Neuronal stem cell (in vitro differentiated cells): ENCODE data around the gene UBE4B.
A peak's percentile ranks its signal among the peaks of the same experiment; 100 is the strongest.

Source experiments
- DNase-seq: peaks from one replicate; pipeline ENCODE4 v3.0.0-alpha.2; 2013; ENCODE audit warnings: low spot score
- H2AFZ ChIP-seq: one replicate; pipeline ENCODE4 v1.6.1; 2013; ENCODE audit warnings: mild to moderate bottlenecking, low read length, inconsistent platforms
- H2AK5ac ChIP-seq: 2 replicates; pipeline ENCODE4 v1.6.1; 2013; ENCODE audit warnings: low read depth, mild to moderate bottlenecking, inconsistent platforms, low read length, moderate library complexity, mixed read lengths
- H2BK120ac ChIP-seq: 2 replicates; pipeline ENCODE4 v1.6.1; 2013; ENCODE audit warnings: low read depth, mild to moderate bottlenecking, inconsistent platforms, low read length, moderate library complexity, mixed read lengths
- H2BK12ac ChIP-seq: one replicate; pipeline ENCODE4 v1.6.1; 2013; ENCODE audit warnings: low read length, inconsistent platforms
- H2BK15ac ChIP-seq: 2 replicates; pipeline ENCODE4 v1.6.1; 2013; ENCODE audit warnings: mild to moderate bottlenecking, low read length, inconsistent platforms, mixed read lengths
- H2BK5ac ChIP-seq: one replicate; pipeline ENCODE4 v1.6.1; 2013; ENCODE audit warnings: inconsistent platforms, mild to moderate bottlenecking, low read length, moderate library complexity
- H3K14ac ChIP-seq: one replicate; pipeline ENCODE4 v1.6.1; 2013; ENCODE audit warnings: low read length, inconsistent platforms
- H3K18ac ChIP-seq: 2 replicates; pipeline ENCODE4 v1.6.1; 2013; ENCODE audit warnings: low read length, inconsistent platforms
- H3K23ac ChIP-seq: 2 replicates; pipeline ENCODE4 v1.6.1; 2013; ENCODE audit warnings: low read depth, mild to moderate bottlenecking, mixed read lengths, low read length, inconsistent platforms; ENCODE audit not compliant: poor library complexity
- H3K27ac ChIP-seq: replicated peaks from 3 replicates; pipeline ENCODE4 v1.5.1; 2013; ENCODE audit warnings: low read length, inconsistent platforms
- H3K27me3 ChIP-seq, 3 experiments: 2 replicates each; pipeline ENCODE4 v1.6.1; 2013; ENCODE audit warnings: low read length in 3 of 3, mild to moderate bottlenecking in 2 of 3, inconsistent platforms in 1 of 3, low read depth in 1 of 3, mixed read lengths in 1 of 3, moderate library complexity in 1 of 3; ENCODE audit not compliant: control insufficient read depth in 3 of 3, insufficient read depth in 3 of 3
- H3K36me3 ChIP-seq, 2 donors: replicated peaks in 1 of 2; 2 replicates each; pipeline ENCODE4 v1.6.1; 2013; ENCODE audit warnings: low read length in 2 of 2; ENCODE audit not compliant: control insufficient read depth in 2 of 2, insufficient read depth in 2 of 2
- H3K4ac ChIP-seq: 2 replicates; pipeline ENCODE4 v1.6.1; 2013; ENCODE audit warnings: inconsistent platforms, mild to moderate bottlenecking, low read length, moderate library complexity
- H3K4me1 ChIP-seq, 2 donors: 1 replicate in 1 of 2; 2 replicates in 1 of 2; pipeline ENCODE4 v1.6.1; 2013; ENCODE audit warnings: low read length in 2 of 2, low read depth in 1 of 2; ENCODE audit not compliant: control insufficient read depth in 2 of 2, insufficient read depth in 1 of 2
- H3K4me2 ChIP-seq: one replicate; pipeline ENCODE4 v1.6.1; 2013; ENCODE audit warnings: mild to moderate bottlenecking, low read length, inconsistent platforms; ENCODE audit not compliant: insufficient read depth, poor library complexity, severe bottlenecking
- H3K4me3 ChIP-seq, 2 donors: 2 replicates each; pipeline ENCODE4 v1.5.1; 2013; ENCODE audit warnings: low read length in 2 of 2, mild to moderate bottlenecking in 2 of 2, inconsistent platforms in 1 of 2, moderate library complexity in 1 of 2
- H3K79me1 ChIP-seq: one replicate; pipeline ENCODE4 v1.6.1; 2013; ENCODE audit warnings: low read depth, mild to moderate bottlenecking, inconsistent platforms, low read length, moderate library complexity
- H3K9ac ChIP-seq: one replicate; pipeline ENCODE4 v1.6.1; 2013; ENCODE audit warnings: mild to moderate bottlenecking, low read depth, low read length, inconsistent platforms; ENCODE audit not compliant: poor library complexity
- H3K9me3 ChIP-seq, 2 donors: replicated peaks in 1 of 2; 2 replicates each; pipeline versions ENCODE3 to v1.6.1; 2013; ENCODE audit warnings: low read length in 2 of 2, mild to moderate bottlenecking in 2 of 2, inconsistent platforms in 1 of 2, low read depth in 1 of 2, mixed read lengths in 1 of 2, moderate library complexity in 1 of 2; ENCODE audit not compliant: control insufficient read depth in 2 of 2, insufficient read depth in 1 of 2
- H4K8ac ChIP-seq: one replicate; pipeline ENCODE4 v1.6.1; 2013; ENCODE audit warnings: low read depth, mild to moderate bottlenecking, inconsistent platforms, low read length, moderate library complexity
- H4K91ac ChIP-seq: one replicate; pipeline ENCODE4 v1.6.1; 2013; ENCODE audit warnings: low read length, low read depth, mild to moderate bottlenecking, inconsistent platforms; ENCODE audit not compliant: poor library complexity
- WGBS, 2 donors: extraction: QIAGEN DNeasy Blood & Tissue Kit; methylation state at CpG; one replicate each; pipeline ENCODE4 v1.1.7; 2013; ENCODE audit warnings: missing lambda C conversion rate in 2 of 2, mixed read lengths in 1 of 2; ENCODE audit not compliant: insufficient read length in 2 of 2, insufficient replicate concordance in 1 of 2; ENCODE audit errors: extremely low coverage in 2 of 2; 5-methylcytosine and 5-hydroxymethylcytosine counted together

The UBE4B gene

GRCh38 chr1:10057796-10058195, 25.0 kb downstream of the UBE4B start:
- H3K9ac ChIP-seq, result no peak overlapping the region
- no peak overlapping the region for H2BK15ac ChIP-seq
- no peak overlapping the region for H3K14ac ChIP-seq
- H3K23ac ChIP-seq, result no peak overlapping the region
- no peak overlapping the region for H2AK5ac ChIP-seq
- H3K4me1 ChIP-seq, result peaks cover 0 to 7% of the 10 kb centered on the region in 2 donors
- no peak overlapping the region for H3K4me3 ChIP-seq
- no peak overlapping the region for H4K8ac ChIP-seq
- no peak overlapping the region for H2AFZ ChIP-seq
- H3K9me3 ChIP-seq, result no peaks in the 10 kb centered on the region
- no peak overlapping the region for H3K18ac ChIP-seq
- peaks cover 3% of the 10 kb centered on the region for H3K79me1 ChIP-seq
- no peak overlapping the region for H3K4me2 ChIP-seq
- no peaks in the 10 kb centered on the region for H3K27me3 ChIP-seq
- H3K36me3 ChIP-seq, result peaks cover 2 to 7% of the 10 kb centered on the region in 2 donors
- no CpG with 5 or more reads among the region's 5 CpGs for WGBS, 2 donors
- no peak overlapping the region for H2BK120ac ChIP-seq
- H2BK5ac ChIP-seq, result no peak overlapping the region
- no peak for DNase-seq
- H3K4ac ChIP-seq, result no peak overlapping the region
- H3K27ac ChIP-seq, result no peak overlapping the region
- H4K91ac ChIP-seq, result no peak overlapping the region
- H2BK12ac ChIP-seq, result no peak overlapping the region

GRCh38 chr1:10059342-10059718, 26.6 kb downstream of the UBE4B start:
- Histone ChIP-seq H3K4me3 (no peak overlapping the region), H4K8ac (no peak overlapping the region), H3K4me2 (no peak overlapping the region), H3K23ac (no peak overlapping the region), H2BK15ac (no peak overlapping the region), H3K14ac (no peak overlapping the region), H2BK5ac (no peak overlapping the region), H3K4me1 (peaks cover 0 to 7% of the 10 kb centered on the region in 2 donors), H2BK120ac (no peak overlapping the region), H3K27me3 (no peaks in the 10 kb centered on the region), H3K4ac (no peak overlapping the region), H3K27ac (peak overlapping the region; percentile 44), H3K9ac (no peak overlapping the region), H3K18ac (no peak overlapping the region), H3K9me3 (no peaks in the 10 kb centered on the region), H2BK12ac (no peak overlapping the region), H2AFZ (no peak overlapping the region), H3K79me1 (peaks cover 3% of the 10 kb centered on the region), H3K36me3 (peaks cover 0 to 4% of the 10 kb centered on the region in 2 donors), H4K91ac (no peak overlapping the region), H2AK5ac (no peak overlapping the region)
- no peak for DNase-seq
- no CpG with 5 or more reads among the region's 8 CpGs for WGBS, 2 donors

- H3K27ac ChIP-seq, result no peak overlapping the region
Observed at GRCh38 chr1:10060311-10061100, 27.7 kb downstream of the UBE4B start.

GRCh38 chr1:10061276-10061675, 28.5 kb downstream of the UBE4B start:
- Histone ChIP-seq H4K8ac (no peak overlapping the region), H3K18ac (no peak overlapping the region), H3K23ac (no peak overlapping the region), H3K79me1 (peaks cover 3% of the 10 kb centered on the region), H2BK15ac (no peak overlapping the region), H3K27me3 (no peaks in the 10 kb centered on the region), H3K4me2 (no peak overlapping the region), H2BK12ac (no peak overlapping the region), H3K4me1 (peaks cover 6 to 11% of the 10 kb centered on the region in 2 donors), H4K91ac (no peak overlapping the region), H2BK120ac (no peak overlapping the region), H3K4ac (no peak overlapping the region), H3K27ac (no peak overlapping the region), H3K14ac (no peak overlapping the region), H2AK5ac (no peak overlapping the region), H3K4me3 (no peak overlapping the region), H2BK5ac (no peak overlapping the region), H3K9ac (no peak overlapping the region), H2AFZ (no peak overlapping the region), H3K36me3 (peaks cover 0 to 4% of the 10 kb centered on the region in 2 donors), H3K9me3 (no peaks in the 10 kb centered on the region)
- DNase-seq, result no peak
- WGBS, 2 donors, result no CpG with 5 or more reads among the region's 5 CpGs

More at GRCh38 chr1:10060311-10061100, 27.7 kb downstream of the UBE4B start:
- Histone ChIP-seq H2AK5ac (no peak overlapping the region), H4K8ac (no peak overlapping the region), H3K27me3 (no peaks in the 10 kb centered on the region), H3K18ac (no peak overlapping the region), H3K14ac (no peak overlapping the region), H3K79me1 (peaks cover 3% of the 10 kb centered on the region), H3K23ac (no peak overlapping the region), H2AFZ (no peak overlapping the region), H3K36me3 (peaks cover 0 to 4% of the 10 kb centered on the region in 2 donors), H3K9me3 (no peaks in the 10 kb centered on the region), H2BK12ac (no peak overlapping the region), H3K4ac (no peak overlapping the region), H2BK15ac (no peak overlapping the region), H2BK120ac (no peak overlapping the region), H2BK5ac (no peak overlapping the region), H4K91ac (no peak overlapping the region), H3K4me3 (no peak overlapping the region), H3K9ac (no peak overlapping the region), H3K4me2 (no peak overlapping the region), H3K4me1 (peaks cover 6 to 11% of the 10 kb centered on the region in 2 donors)
- no peak for DNase-seq
- WGBS, 2 donors, result no CpG with 5 or more reads among the region's 8 CpGs
